Breast epithelium (tissue), 3 donors: ENCODE measurements around the gene SLC13A2.

ENCODE experiments used
- CTCF ChIP-seq, 3 donors: fragments of 450-650 bp; IDR thresholded peaks; one replicate each; pipeline ENCODE4 v1.5.1; 2016 to 2017; ENCODE audit warnings: antibody characterized with exemption in 3 of 3, mild to moderate bottlenecking in 3 of 3, moderate library complexity in 3 of 3
- POLR2A ChIP-seq: fragments of 450-650 bp; IDR thresholded peaks from one replicate; pipeline ENCODE4 v1.6.1; 2016; ENCODE audit warnings: antibody characterized with exemption, mild to moderate bottlenecking, moderate library complexity
- POLR2AphosphoS5 ChIP-seq, 3 donors: sonication (generic); formaldehyde crosslinking; IDR thresholded peaks; one replicate each; pipeline ENCODE4 v1.6.1; 2017; ENCODE audit warnings: antibody characterized with exemption in 3 of 3

GRCh38 chr17:28527859-28528258 lies 54.4 kb downstream of the SLC13A2 start:
- no peak for TF ChIP-seq CTCF (IDR thresholded peaks at IDR 0.05)
- TF ChIP-seq POLR2A: no peak
- TF ChIP-seq POLR2AphosphoS5 (IDR thresholded peaks at IDR 0.05): no peak
